ENCODE results near the gene GABRA5. TPM values are rescaled to one million over a fixed set of nuclear protein-coding genes. Genes with fewer than 3 reads are reported as not detected.

The GABRA5 gene
- total and polyA plus RNA-seq, 2 of the 8 experiments (the other 6 are each of a cell fraction or from before 2014, with no cell fraction given): 15.0 to 29.6 TPM

- peak; percentile 74 for TF ChIP-seq MAX (IDR thresholded peaks at IDR 0.05)
- peak; percentile 97 for TF ChIP-seq RAD21 (IDR thresholded peaks at IDR 0.05 in 1 of 2, conservative IDR thresholded peaks at IDR 0.05 in 1 of 2; ENCODE audit: low read depth in 2 of 2, low read length in 2 of 2)
- no peak for TF ChIP-seq RNF2 (IDR thresholded peaks at IDR 0.05; ENCODE audit: borderline replicate concordance, low read depth, low read length, missing control alignments, poor library complexity, severe bottlenecking)
- TF ChIP-seq E2F6 (IDR thresholded peaks at IDR 0.05): peak; percentile 32; the same call in 1 of the 2 replicates
- TF ChIP-seq KDM1A (IDR thresholded peaks at IDR 0.05; ENCODE audit: borderline replicate concordance, low read length): no peak
Observed at GRCh38 chr15:26891448-26892181, 24.8 kb downstream of the GABRA5 start (continued).

Measured in H1 (cell line).